Activated CD4-positive, alpha-beta T cell treated with anti-CD3 and anti-CD28 coated beads for 48 hours (primary cell): Measurements from ENCODE around the gene VGLL4.
"Not testable (repeated sequence)": the region's sequence is repeated elsewhere in the genome, so short reads cannot be mapped to it uniquely, and the experiment has no call there.

Experiments used
- DNase-seq: peaks from one replicate; pipeline ENCODE4 v3.0.0-alpha.2; 2020

Gene VGLL4

DNA sequence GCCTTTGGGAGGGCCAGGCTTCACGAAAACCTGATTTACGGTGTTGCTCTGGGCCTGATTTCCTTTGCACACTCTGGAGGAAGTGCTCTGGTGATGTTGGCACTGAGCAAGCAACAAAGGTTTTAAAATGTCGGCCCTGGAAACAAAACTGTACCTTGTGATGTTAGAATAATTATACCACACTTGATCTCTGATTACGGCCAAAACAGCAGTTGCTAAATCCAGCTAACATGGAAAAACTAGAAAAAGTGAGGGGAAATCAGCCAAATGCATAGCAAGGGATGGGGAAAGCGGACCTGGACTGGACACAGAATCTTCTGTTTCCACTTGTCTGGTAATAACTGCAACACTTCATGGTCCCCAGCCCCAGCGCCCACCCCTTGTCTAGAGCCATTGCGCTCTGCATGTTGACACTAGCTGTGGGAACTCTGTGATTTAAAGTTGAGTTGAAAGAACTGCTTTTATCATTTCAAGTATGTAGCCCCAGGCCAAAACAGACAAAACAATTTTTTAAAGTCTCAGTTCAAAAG lies 120.1 kb downstream of the VGLL4 start:
- DNase-seq = no peak

DNA sequence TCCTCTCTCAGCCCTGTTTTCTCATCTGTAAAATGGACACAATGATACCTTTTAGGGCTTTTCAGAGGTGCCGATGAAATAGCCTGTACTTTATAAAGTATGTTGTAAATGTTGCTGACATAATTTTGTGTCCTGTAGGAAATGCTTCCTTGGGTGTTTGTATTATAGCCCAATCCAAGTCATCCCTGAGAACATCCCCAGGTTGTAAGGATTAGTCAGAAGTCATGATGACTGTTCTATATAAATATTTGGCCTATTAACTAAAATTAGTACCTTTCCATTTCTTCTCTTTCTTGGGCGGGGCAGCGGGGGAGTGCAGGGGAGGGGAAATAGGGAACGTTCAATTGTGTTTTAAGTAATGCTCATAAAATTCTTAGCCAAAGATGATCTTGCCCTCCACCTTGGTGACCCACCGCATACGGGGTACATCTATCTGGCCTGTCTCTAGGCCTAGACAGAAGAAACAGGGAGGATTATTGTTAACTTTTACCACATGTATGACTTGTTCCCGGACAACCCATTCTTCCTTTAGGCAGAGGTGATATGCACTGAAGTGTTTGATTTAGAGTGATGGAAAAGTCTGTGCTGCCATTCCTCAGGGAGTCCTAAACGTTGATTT lies 120.7 kb downstream of the VGLL4 start:
- no peak for DNase-seq

DNA sequence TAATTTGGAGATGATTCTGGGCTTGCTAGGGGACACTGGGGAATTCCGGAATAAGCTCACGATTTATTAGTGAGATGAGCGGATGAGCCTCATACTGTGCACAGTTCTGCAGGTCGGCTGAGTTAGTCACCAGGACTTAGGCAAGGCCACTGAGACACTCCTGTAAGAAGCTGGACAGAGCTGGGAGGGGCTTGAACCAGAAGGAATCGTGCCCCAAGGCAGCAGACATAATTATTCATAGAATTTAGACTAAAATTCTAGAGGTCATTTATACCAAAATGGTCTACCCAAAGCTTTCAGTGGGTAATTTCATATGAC lies 121.4 kb downstream of the VGLL4 start:
- no peak for DNase-seq

DNA sequence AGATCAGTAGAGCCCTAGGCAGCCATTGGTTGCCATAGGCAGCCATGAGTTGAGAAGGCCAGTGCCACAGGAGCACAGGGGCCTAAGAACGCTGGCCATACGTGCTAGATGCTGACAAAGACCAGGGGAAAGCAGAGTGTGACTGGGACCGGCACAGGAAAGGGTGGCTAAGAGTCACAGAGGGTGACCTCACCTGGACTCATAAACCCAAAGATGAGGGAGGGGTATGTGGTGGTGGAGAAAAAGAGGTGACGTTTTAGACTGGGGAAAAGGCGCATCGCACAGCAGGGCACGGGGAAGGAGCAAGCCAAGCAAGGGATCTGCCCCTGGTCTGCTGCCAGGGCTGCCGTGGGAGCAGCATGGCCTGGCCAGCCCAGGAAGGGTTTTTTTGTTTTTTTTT lies 122.5 kb downstream of the VGLL4 start:
- no peak for DNase-seq

DNA sequence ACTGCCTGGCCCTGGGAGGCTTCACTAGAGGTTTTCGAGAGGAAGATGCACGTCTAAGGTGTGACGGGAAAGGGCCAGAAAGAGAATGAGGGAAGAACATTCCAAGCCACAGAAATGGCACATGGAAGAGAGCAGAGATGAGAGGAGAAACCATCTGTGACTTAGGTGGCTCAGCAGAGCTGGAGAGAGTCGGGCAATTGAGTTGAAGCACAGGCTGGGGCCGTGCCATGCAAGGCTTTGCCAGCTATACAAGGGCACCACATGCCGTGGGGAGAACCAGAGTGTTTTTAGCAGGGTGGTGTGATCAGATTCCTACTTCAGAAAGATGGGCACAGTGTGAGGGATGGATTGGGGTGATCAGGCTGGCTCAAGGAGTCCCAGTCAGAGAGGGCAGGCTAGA lies 126.1 kb downstream of the VGLL4 start:
- no peak for DNase-seq

DNA sequence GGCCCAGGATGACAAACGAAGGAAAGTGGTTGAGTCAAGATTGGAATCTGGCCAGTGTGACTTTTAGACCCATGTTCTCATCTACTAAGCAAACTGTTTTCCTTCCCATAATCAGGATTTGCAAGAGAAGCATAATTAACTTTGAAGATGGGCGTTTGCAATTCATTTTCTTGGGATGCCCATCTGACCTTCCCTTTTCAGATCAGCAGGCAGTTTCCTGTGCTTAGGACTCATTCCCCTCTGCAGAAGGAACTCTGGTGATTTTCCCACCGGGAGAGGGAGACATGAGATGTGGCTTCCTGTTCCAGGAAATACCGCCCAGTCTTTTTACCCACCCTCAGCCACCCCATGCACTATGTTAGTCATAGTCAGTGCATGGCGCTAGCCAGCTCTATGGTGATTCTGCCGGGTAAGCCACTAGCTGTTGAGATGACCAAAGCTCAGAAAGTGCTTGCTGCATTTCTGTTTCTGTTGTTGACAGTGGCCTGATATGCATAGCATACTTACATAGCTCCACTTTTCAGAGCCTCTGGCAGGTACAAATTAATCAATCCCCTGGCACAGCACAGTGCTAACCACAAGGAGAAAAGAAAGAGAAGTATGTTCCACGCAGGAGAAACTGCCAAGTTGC lies 129.4 kb downstream of the VGLL4 start:
- no peak for DNase-seq

DNA sequence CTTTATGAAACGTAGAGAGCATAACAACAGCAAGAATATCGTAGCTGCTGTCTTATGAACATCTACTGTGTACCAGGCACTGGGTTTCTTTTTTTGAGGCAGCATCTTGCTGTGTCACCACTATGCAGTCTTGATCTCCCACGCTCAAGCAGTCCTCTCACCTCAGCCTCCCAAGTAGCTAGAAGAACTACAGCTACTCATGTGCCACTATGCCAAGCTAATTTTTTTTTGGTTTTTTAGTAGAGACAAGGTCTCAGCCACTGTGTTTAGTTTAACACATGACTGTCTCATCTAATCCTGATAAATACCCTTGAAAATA lies 129.9 kb downstream of the VGLL4 start:
- DNase-seq = no peak

DNA sequence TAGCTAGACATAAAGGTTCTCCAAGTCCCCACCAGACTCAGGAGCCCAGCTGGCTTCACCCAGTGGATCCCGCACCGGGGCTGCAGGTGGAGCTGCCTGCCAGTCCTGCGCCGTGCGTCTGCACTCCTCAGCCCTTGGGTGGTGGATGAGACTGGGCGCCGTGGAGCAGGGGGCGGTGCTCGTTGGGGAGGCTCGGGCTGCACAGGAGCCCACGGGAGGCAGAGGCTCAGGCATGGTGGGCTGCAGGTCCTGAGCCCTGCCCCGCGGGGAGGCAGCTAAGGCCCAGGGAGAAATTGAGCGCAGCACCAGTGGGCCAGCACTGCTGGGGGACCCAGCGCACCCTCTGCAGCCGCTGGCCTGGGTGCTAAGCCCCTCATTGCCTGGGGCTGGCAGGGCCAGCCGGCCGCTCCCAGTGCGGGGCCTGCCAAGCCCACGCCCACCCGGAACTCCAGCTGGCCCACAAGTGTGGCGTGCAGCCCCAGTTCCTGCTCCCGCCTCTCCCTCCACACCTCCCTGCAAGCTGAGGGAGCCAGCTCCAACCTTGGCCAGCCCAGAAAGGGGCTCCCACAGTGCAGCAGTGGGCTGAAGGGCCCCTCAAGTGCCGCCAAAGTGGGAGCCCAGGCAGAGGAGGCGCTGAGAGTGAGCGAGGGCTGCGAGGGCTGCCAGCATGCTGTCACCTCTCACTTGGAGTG lies 130.4 kb downstream of the VGLL4 start:
- DNase-seq = not testable (repeated sequence)

DNA sequence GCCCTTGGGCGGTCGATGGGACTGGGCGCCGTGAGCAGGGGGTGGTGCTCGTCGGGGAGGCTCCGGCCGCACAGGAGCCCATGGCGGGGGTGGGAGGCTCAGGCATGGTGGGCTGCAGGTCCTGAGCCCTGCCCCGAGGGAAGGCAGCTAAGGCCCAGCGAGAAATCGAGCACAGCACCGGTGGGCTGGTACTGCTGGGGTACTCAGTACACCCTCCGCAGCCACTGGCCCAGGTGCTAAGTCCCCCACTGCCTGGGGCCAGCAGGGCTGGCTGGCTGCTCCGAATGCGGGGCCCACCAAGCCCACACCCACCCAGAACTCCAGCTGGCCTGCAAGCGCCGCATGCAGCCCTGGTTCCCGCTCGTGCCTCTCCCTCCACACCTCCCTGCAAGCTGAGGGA lies 132.1 kb downstream of the VGLL4 start:
- not testable (repeated sequence) for DNase-seq

DNA sequence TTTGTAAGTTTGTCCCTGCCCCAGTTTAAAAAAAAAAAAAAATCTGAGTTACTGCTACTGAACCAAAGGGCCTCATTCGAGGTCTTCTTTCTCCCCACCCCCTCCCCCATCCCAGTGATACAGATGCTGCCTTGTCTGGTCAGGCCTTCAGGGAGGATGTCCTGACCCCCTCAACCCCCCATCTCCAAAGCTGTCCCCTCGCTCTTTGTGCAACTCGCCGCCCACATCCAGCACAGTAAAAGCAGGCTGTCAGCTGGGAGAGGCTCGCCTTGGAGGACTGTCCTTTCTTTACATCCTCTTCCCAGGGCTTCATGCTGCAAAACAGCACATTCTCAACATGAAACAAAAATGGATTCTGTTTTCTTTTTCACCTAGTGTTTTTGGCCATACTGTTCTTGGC lies 133.4 kb downstream of the VGLL4 start:
- no peak for DNase-seq

DNA sequence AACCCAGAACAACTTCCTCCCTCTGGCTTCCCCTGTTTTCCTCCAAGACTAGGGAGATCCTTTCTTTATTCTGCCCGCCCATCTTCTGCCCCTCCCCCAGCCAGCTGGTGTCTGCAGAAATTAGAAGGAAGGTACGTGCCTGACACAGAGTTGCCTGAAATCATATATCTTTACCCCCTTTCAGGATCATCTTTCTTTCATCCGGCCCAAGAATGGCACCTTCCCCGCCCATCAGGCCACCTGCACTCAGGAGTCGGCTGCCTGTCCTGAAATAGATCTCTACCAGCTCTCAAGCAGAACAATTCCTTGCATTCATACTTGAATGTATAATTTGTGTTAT lies 133.7 kb downstream of the VGLL4 start:
- no peak for DNase-seq

DNA sequence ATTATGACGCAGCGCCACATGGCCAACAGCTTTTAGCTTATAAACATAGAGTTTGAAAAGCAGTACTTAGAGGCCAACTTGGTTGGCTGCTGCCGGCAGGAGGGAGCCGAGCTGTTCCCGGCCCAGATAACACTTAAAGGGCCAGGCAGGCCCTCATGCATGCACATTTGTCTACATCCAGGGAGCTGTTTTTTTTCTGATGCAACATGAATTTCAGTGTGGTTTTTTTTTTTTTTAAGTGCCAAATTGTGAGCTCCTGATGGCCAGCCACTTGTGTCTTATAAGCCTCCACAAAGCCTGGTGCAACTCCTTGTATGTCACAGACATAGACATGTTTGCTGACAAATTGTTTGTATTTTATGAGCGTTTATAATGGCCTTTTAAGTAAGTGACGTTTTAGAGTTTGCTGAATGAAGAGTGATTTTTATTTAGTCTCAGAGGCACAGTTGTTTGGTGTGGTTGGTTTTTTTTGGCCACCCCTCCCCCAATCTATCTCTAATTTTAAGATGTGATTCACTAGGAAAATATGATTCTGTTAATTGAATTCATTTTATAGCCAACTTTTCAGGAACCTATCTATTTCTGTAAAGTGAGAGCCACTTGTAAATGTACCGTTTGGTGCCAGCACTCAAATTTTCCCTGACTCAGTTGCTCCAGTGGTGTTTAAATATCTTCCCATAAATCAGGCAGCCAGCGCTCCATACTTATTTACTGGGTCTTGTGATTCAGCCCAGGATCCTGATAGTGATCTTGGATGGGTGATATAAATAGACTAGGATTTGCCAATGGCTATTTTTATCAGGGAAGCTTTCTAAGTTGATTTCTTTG lies 134.3 kb downstream of the VGLL4 start:
- no peak for DNase-seq

DNA sequence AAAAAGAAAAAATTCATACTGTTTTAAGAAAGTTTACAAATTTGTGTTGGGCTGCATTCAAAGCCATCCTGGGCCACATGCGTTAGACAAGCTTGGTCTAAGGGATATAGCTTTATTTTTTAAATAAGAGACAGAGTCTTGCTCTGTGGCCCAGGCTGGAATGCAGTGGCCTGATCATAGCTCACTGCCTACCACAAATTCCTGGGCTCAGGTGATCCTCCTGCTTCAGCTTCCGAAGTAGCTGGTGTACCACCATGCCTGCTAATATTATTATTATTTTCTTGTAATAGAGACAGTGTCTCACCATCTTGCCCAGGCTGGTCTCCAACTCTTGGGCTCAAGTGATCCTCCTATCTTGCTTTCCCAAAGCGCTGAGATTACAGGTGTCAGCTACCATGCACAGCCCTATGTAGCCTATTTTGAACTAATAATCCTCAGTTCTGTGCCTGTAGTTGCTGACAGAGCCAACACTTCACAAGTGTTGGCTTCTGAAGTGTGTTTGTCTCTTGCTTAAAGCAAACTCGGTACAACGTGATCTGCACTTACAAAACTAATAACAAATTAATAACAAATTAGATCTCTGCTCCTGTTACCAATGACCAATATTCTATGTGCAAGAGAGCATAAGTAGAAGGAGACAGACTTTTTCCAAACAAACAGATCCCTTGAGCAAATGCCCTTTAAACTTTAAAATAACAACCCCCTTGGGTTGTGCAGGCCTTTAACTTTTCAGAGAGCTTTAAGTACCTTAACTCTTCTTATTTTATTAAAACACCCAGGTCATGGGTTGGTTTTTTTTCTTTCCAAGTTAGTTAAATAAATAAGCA lies 135.2 kb downstream of the VGLL4 start:
- no peak for DNase-seq

DNA sequence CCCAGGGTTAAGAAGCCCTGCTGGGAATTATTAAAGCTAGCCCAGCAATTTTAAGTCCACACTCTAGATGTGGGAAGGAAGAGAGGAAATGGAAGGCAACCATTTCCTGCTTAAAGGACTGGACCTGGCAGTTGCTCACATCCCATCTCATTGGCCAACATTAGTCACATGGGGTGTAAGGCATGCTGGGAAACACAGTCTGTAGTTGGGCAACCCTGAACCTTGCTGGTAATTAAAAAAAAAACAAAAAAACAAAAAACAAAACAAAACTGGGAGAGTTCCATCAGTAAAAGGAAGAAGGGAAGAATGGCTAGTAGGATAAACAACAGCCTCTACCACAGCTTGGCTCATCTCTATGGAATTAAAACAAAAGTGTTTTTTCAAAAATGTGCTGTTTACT lies 136.0 kb downstream of the VGLL4 start:
- DNase-seq = no peak
